HAP-1 (cell line): ENCODE data around the gene TBCB.
"Not testable (repeated sequence)": the region's sequence is repeated elsewhere in the genome, so short reads cannot be mapped to it uniquely, and the experiment has no call there.

Source experiments
- DNase-seq, 2 experiments: peaks; one replicate each; pipeline ENCODE4 v3.0.0-alpha.2; 2016 to 2020; ENCODE audit warnings: low spot score in 2 of 2
- H3K27me3 ChIP-seq: fragments of 250-450 bp; sonication (Bioruptor Pico); 2 replicates; pipeline ENCODE4 v1.5.1; 2020; ENCODE audit warnings: low read depth, mild to moderate bottlenecking, moderate library complexity
- H3K36me3 ChIP-seq: fragments of 250-450 bp; sonication (Bioruptor Pico); replicated peaks from 2 replicates; pipeline ENCODE4 v1.5.1; 2020; ENCODE audit warnings: mild to moderate bottlenecking
- H3K4me1 ChIP-seq: fragments of 250-450 bp; sonication (Bioruptor Pico); 2 replicates; pipeline ENCODE4 v1.5.1; 2020; ENCODE audit warnings: mild to moderate bottlenecking
- H3K4me3 ChIP-seq: fragments of 250-450 bp; sonication (Bioruptor Pico); 2 replicates; pipeline ENCODE4 v1.5.1; 2020; ENCODE audit warnings: mild to moderate bottlenecking, moderate library complexity
- H3K9me3 ChIP-seq: fragments of 250-450 bp; sonication (Bioruptor Pico); 2 replicates; pipeline ENCODE4 v1.5.1; 2020; ENCODE audit warnings: mild to moderate bottlenecking, moderate library complexity
- in situ Hi-C: fragments of 300-500 bp; cut with MboI; formaldehyde crosslinking; loops from 3 replicates; pipeline ENCODE4 v1.14.3; 2020; ENCODE audit warnings: low sequenced_read_pairs, inconsistent platforms, mixed read lengths

The TBCB gene, protein sequence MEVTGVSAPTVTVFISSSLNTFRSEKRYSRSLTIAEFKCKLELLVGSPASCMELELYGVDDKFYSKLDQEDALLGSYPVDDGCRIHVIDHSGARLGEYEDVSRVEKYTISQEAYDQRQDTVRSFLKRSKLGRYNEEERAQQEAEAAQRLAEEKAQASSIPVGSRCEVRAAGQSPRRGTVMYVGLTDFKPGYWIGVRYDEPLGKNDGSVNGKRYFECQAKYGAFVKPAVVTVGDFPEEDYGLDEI

DNA sequence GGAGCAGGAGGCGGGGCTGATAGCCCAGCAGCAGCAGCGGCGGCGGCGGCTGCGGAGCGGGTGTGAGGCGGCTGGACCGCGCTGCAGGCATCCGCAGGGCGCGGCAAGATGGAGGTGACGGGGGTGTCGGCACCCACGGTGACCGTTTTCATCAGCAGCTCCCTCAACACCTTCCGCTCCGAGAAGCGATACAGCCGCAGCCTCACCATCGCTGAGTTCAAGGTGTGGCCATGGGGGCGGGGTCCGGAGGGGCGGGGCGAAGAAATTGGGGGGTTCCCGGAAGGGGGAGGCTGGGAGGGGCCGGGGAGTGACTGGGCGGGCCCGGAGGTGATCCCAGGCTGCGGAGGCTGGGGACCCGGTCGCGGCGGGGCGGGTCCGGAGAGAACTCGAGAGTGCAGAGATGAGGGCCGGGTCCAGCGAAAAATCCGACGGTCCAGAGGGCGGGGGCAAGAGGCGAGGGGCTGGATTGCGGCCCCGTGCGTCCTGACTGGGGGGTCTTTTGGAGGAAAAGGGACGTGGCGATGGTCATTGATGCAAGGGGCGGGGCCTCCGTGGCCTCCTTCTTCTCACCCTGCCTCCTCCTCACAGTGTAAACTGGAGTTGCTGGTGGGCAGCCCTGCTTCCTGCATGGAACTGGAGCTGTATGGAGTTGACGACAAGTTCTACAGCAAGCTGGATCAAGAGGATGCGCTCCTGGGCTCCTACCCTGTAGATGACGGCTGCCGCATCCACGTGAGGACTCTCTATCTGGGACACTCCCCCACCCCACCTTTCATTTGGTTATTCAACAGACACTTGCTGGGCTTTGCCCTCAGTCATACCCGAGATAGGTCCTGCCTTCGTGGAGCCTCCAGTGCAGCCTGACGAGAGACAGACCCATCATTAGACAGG is at the start of gene TBCB:
TSS of gene TBCB (plus strand) at position 16 of the 891 bp plus-strand sequence. CDS start at position 109, 93 bp downstream.
- H3K36me3 ChIP-seq = peaks cover 38% of the 10 kb centered on the region
- no peaks in the 10 kb centered on the region for H3K27me3 ChIP-seq
- no peak for DNase-seq
- no peaks in the 10 kb centered on the region for H3K9me3 ChIP-seq
- H3K4me1 ChIP-seq = peaks cover 17% of the 10 kb centered on the region
- peak within 1 kb of the TSS; percentile 72 for H3K4me3 ChIP-seq
- in situ Hi-C loops = no loop called here

- H3K4me3 ChIP-seq = no peak overlapping the region
- H3K36me3 ChIP-seq = peaks cover 67% of the 10 kb centered on the region
- in situ Hi-C loops = no loop called here
- no peaks in the 10 kb centered on the region for H3K27me3 ChIP-seq
- no peaks in the 10 kb centered on the region for H3K4me1 ChIP-seq
- no peaks in the 10 kb centered on the region for H3K9me3 ChIP-seq
- no peak for DNase-seq
Measured at GRCh38 chr19:36067681-36068080, 47.6 kb upstream of the TBCB start.

DNA sequence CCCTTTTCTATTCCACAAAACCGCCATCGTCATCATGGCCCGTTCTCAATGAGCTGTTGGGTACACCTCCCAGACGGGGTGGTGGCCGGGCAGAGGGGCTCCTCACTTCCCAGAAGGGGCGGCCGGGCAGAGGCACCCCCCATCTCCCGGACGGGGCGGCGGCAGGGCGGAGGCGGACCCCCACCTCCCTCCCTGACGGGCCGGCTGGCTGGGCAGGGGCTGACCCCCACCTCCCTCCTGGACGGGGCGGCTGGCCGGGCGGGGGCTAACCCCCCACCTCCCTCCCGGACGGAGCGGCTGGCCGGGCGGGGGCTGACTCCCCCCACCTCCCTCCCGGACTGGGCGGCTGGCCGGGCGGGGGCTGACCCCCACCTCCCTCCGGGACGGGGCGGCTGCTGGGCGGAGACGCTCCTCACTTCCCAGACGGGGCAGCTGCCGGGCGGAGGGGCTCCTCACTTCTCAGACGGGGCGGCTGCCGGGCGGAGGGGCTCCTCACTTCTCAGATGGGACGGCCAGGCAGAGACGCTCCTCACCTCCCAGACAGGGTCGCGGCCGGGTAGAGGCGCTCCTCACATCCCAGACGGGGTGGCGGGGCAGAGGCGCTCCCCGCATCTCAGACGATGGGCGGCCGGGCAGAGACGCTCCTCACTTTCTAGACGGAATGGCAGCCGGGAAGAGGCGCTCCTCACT is 46.3 kb upstream of the TBCB start:
- in situ Hi-C loops, H3K9me3 ChIP-seq, H3K4me3 ChIP-seq, H3K27me3 ChIP-seq, DNase-seq, H3K4me1 ChIP-seq: not testable (repeated sequence)
- H3K36me3 ChIP-seq = peaks cover 70% of the 10 kb centered on the region

GRCh38 chr19:36072081-36072480 is 43.2 kb upstream of the TBCB start:
- H3K4me3 ChIP-seq = no peak overlapping the region
- peaks cover 60% of the 10 kb centered on the region for H3K36me3 ChIP-seq
- no peak for DNase-seq
- H3K4me1 ChIP-seq = no peaks in the 10 kb centered on the region
- in situ Hi-C loops = no loop called here
- H3K27me3 ChIP-seq = no peaks in the 10 kb centered on the region
- H3K9me3 ChIP-seq = no peaks in the 10 kb centered on the region

- Histone ChIP-seq H3K4me1 (no peaks in the 10 kb centered on the region), H3K9me3 (no peaks in the 10 kb centered on the region), H3K36me3 (peaks cover 57% of the 10 kb centered on the region), H3K4me3 (no peak overlapping the region), H3K27me3 (no peaks in the 10 kb centered on the region)
- in situ Hi-C loops = no loop called here
- DNase-seq = no peak
Measured at GRCh38 chr19:36073121-36073876, 42.0 kb upstream of the TBCB start.

DNA sequence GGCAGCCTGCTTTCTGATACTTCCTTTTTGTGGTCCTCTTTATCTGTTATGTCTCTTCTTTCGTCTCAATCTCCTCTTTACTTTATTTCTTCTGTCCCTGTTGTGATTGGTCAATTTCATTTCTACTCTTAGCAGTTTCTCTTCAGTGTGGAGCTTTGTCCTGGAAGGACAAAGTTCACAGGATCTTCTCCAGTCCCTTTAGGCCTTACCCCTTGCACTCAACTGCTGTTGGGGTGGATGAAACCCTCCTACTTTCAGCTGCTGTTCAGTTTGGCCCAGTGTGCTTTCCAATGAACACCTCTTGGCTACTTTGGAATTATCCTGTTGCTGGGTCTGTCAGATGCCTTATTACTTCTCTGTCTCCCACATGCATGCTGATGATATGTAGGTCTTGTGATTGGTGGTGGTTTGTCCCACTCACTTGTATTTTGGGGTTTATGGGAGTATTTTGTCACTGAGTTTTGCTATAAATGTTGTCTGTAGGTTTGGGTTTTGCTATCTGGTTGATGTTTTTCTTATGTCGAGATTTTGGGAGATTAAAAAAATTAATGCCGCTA is 35.8 kb upstream of the TBCB start:
- no peak for DNase-seq
- H3K4me1 ChIP-seq = no peaks in the 10 kb centered on the region
- peaks cover 67% of the 10 kb centered on the region for H3K36me3 ChIP-seq
- no peaks in the 10 kb centered on the region for H3K27me3 ChIP-seq
- H3K4me3 ChIP-seq = no peak overlapping the region
- in situ Hi-C loops = no loop called here
- H3K9me3 ChIP-seq = no peaks in the 10 kb centered on the region

- in situ Hi-C loops = no loop called here
- Histone ChIP-seq H3K36me3 (peaks cover 62% of the 10 kb centered on the region), H3K27me3 (no peaks in the 10 kb centered on the region), H3K4me3 (no peak overlapping the region), H3K9me3 (no peaks in the 10 kb centered on the region), H3K4me1 (no peaks in the 10 kb centered on the region)
- DNase-seq = no peak
Measured at GRCh38 chr19:36081385-36081784, 33.9 kb upstream of the TBCB start.

GRCh38 chr19:36081894-36082293 is 33.4 kb upstream of the TBCB start:
- DNase-seq = no peak
- Histone ChIP-seq H3K27me3 (no peaks in the 10 kb centered on the region), H3K9me3 (no peaks in the 10 kb centered on the region), H3K4me3 (no peak overlapping the region), H3K4me1 (no peaks in the 10 kb centered on the region), H3K36me3 (peaks cover 67% of the 10 kb centered on the region)
- in situ Hi-C loops = no loop called here

DNA sequence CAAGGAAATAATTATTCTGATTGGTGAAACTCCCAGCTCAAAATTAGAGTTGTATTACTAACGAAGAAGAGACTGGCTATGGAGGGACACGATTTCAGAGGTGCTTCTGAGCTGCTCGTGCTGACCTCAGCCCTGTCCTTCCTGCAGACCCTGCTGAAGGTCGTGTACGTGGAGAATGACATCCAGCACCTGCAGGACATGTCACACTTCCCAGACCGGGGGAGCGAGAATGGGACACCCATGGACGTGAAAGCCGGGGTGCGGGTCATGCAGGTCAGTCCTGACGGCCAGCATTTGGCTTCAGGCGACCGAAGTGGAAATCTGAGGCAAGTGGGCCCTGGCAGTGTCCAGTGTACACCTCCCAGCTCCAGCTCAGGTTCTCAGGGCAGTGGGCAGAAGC is 32.4 kb upstream of the TBCB start:
- Histone ChIP-seq H3K27me3 (no peaks in the 10 kb centered on the region), H3K9me3 (no peaks in the 10 kb centered on the region), H3K4me3 (no peak overlapping the region), H3K4me1 (no peaks in the 10 kb centered on the region), H3K36me3 (peaks cover 67% of the 10 kb centered on the region)
- no peak for DNase-seq
- in situ Hi-C loops = no loop called here

DNA sequence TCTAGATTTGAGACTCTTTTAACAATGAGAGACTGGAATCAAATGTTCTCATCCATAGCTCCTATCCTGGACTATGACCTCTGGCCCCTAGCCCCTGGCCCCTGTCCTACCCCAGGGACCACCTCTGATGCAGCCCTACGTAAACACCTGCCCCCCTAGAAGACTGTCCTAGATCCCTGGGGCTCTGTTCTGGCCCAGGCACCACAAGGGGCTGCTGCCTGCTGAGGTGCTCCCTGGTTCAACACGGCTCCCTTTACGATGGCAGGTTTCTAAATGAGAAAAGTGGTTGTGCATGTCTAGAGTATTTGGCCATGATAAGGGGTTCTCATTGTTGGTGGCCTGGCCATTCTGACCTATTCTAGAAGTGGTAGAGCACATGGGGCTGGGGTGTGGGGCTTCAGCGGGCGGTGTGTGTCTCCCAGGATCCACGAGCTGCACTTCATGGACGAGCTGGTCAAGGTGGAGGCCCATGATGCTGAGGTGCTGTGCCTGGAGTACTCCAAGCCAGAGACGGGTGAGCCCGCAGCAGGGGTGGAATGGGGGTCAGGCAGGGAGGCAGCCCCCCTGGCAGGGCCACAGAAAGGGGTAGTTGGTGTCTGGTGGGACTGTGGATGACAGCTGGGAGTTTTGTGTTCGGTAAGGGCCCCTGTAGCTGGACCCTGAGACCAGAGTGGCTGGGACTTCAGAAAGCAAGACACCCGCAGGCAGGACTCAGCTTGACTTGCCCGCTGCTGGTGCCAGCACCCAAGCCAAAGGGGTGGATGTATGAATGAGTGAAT is 30.8 kb upstream of the TBCB start:
- H3K36me3 ChIP-seq = peaks cover 76% of the 10 kb centered on the region
- no peaks in the 10 kb centered on the region for H3K4me1 ChIP-seq
- in situ Hi-C loops = no loop called here
- DNase-seq = no peak
- H3K4me3 ChIP-seq = no peak overlapping the region
- no peaks in the 10 kb centered on the region for H3K27me3 ChIP-seq
- H3K9me3 ChIP-seq = no peaks in the 10 kb centered on the region

DNA sequence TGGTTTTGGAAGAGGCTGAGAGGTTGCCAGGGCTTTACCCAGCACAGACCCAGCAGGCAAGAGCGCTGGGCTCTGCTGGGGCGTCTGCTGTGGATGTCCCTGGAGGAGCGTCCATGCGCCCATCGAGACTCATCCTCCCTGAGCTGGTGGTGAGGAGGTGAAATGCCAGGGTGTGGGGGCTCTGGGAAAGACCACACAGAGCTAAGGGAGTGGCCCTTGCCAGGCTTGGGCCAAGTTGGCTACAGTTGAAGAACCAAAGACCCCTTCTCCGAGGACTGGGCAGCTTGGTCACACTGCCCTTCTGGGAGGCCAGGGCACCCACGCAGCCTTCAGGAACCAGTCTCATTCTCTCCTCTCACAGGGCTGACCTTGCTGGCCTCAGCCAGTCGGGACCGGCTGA is 28.9 kb upstream of the TBCB start:
- in situ Hi-C loops = no loop called here
- Histone ChIP-seq H3K36me3 (peaks cover 83% of the 10 kb centered on the region), H3K27me3 (no peaks in the 10 kb centered on the region)

GRCh38 chr19:36089847-36090246 is 25.4 kb upstream of the TBCB start:
- Histone ChIP-seq H3K27me3 (no peaks in the 10 kb centered on the region), H3K4me3 (no peak overlapping the region), H3K36me3 (peaks cover 74% of the 10 kb centered on the region), H3K9me3 (no peaks in the 10 kb centered on the region), H3K4me1 (no peaks in the 10 kb centered on the region)
- in situ Hi-C loops = no loop called here
- no peak for DNase-seq

More for the DNA sequence above, 28.9 kb upstream of the TBCB start:
- DNase-seq = no peak
- no peaks in the 10 kb centered on the region for H3K9me3 ChIP-seq
- H3K4me1 ChIP-seq = no peaks in the 10 kb centered on the region
- no peak overlapping the region for H3K4me3 ChIP-seq
